ENCODE data around the gene SRSF12.
A peak's percentile ranks its signal among the peaks of the same experiment; 100 is the strongest.

Gene SRSF12

GRCh38 chr6:89122625-89123024, 4.8 kb upstream of the SRSF12 start:
- TF ChIP-seq CTCF (conservative IDR thresholded peaks at IDR 0.05; ENCODE audit: low read length), result peak; percentile 55
- peak; percentile 23 for DNase-seq (ENCODE audit: low read depth)
- H3K4me3 ChIP-seq (ENCODE audit: low read length), result no peak overlapping the region

- no peak overlapping the region for H3K4me3 ChIP-seq (ENCODE audit: low read length)
- TF ChIP-seq CTCF (conservative IDR thresholded peaks at IDR 0.05; ENCODE audit: low read length), result no peak
- no peak for DNase-seq (ENCODE audit: low read depth)
These were observed 4.1 kb upstream of the SRSF12 start for GRCh38 chr6:89121934-89122333.

- no peak for DNase-seq (ENCODE audit: low read depth)
- no peak for TF ChIP-seq CTCF (conservative IDR thresholded peaks at IDR 0.05; ENCODE audit: low read length)
- H3K4me3 ChIP-seq (ENCODE audit: low read length), result no peak overlapping the region
These were observed 2.5 kb upstream of the SRSF12 start for GRCh38 chr6:89120371-89120770.

GRCh38 chr6:89118931-89119330, 1.1 kb upstream of the SRSF12 start:
- no peak overlapping the region for H3K4me3 ChIP-seq (ENCODE audit: low read length)
- no peak for DNase-seq (ENCODE audit: low read depth)
- TF ChIP-seq CTCF (conservative IDR thresholded peaks at IDR 0.05; ENCODE audit: low read length), result no peak

- DNase-seq (ENCODE audit: low read depth), result no peak
- H3K4me3 ChIP-seq (ENCODE audit: low read length), result no peak overlapping the region; the same call in 1 of the 2 replicates
- TF ChIP-seq CTCF (conservative IDR thresholded peaks at IDR 0.05; ENCODE audit: low read length), result no peak
These were observed 1.2 kb downstream of the SRSF12 start for GRCh38 chr6:89116702-89117101.

GRCh38 chr6:89111933-89112332, 5.9 kb downstream of the SRSF12 start:
- DNase-seq (ENCODE audit: low read depth), result no peak
- no peak for TF ChIP-seq CTCF (conservative IDR thresholded peaks at IDR 0.05; ENCODE audit: low read length)
- no peak overlapping the region for H3K4me3 ChIP-seq (ENCODE audit: low read length)

GRCh38 chr6:89110284-89110683, 7.6 kb downstream of the SRSF12 start:
- no peak for TF ChIP-seq CTCF (conservative IDR thresholded peaks at IDR 0.05; ENCODE audit: low read length)
- no peak overlapping the region for H3K4me3 ChIP-seq (ENCODE audit: low read length)
- no peak for DNase-seq (ENCODE audit: low read depth)

Measured in AG10803 (cell line).